WTC11 (cell line): ENCODE measurements around the gene MCUB.
"Not testable (repeated sequence)": the region's sequence is repeated elsewhere in the genome, so short reads cannot be mapped to it uniquely, and the experiment has no call there.

Experiments
- CTCF ChIP-seq: fragments of 200-600 bp; IDR thresholded peaks from 2 replicates; pipeline ENCODE4 v1.8.0; 2022; ENCODE audit warnings: antibody characterized with exemption
- GABPB1 ChIP-seq: sonication (generic); formaldehyde crosslinking; IDR thresholded peaks from 2 replicates; pipeline ENCODE4 v1.8.1; 2023; ENCODE audit warnings: mild to moderate bottlenecking, missing genetic modification reagents
- JUN ChIP-seq: sonication (generic); formaldehyde crosslinking; IDR thresholded peaks from 2 replicates; pipeline ENCODE4 v1.8.0; 2023; ENCODE audit warnings: mild to moderate bottlenecking, missing genetic modification reagents
- NFE2L1 ChIP-seq: sonication (generic); formaldehyde crosslinking; IDR thresholded peaks from 2 replicates; pipeline ENCODE4 v1.8.1; 2023; ENCODE audit warnings: missing genetic modification reagents
- NR1H2 ChIP-seq: sonication (generic); formaldehyde crosslinking; IDR thresholded peaks from 2 replicates; pipeline ENCODE4 v1.9.0; 2021; ENCODE audit warnings: mild to moderate bottlenecking, moderate library complexity, missing genetic modification reagents
- ZNF138 ChIP-seq: sonication (generic); formaldehyde crosslinking; conservative IDR thresholded peaks from 2 replicates; pipeline ENCODE4 v1.8.1; 2022; ENCODE audit warnings: mild to moderate bottlenecking, moderate library complexity, missing genetic modification reagents
- TF ChIP-seq, protein P1 (sequence below): sonication (generic); formaldehyde crosslinking; IDR thresholded peaks from 2 replicates; pipeline ENCODE4 v1.8.0; 2022; ENCODE audit warnings: mild to moderate bottlenecking, missing genetic modification reagents

- not testable (repeated sequence) for TF ChIP-seq CTCF; ZNF138 (CRISPR knock-in tag); GABPB1; NR1H2; NFE2L1 (CRISPR knock-in tag); JUN (CRISPR knock-in tag)
- TF ChIP-seq, protein P1, sequence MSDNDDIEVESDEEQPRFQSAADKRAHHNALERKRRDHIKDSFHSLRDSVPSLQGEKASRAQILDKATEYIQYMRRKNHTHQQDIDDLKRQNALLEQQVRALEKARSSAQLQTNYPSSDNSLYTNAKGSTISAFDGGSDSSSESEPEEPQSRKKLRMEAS (CRISPR knock-in tag) = not testable (repeated sequence)
Observed at GRCh38 chr4:109596420-109597085, 36.5 kb downstream of the MCUB start.
